Measurements from ENCODE around the gene HOXA3. TPM values are rescaled to one million over a fixed set of nuclear protein-coding genes. Genes with fewer than 3 reads are reported as not detected.

The HOXA3 gene
- total and polyA plus RNA-seq, 2 of the 13 experiments (the other 11 are each of a cell fraction or from before 2014, with no cell fraction given), result 2.9 to 4.6 TPM

GRCh38 chr7:27065709-27066108, 86.7 kb downstream of the HOXA3 start:
- 54% methylated on average over 2 of the region's 2 CpGs for WGBS (ENCODE audit: low lambda C conversion rate)
- no peak overlapping the region for H3K4me2 ChIP-seq (ENCODE audit: low read depth, low read length)
- no peaks in the 10 kb centered on the region for H3K79me2 ChIP-seq (ENCODE audit: insufficient read depth, low read length)
- no peaks in the 10 kb centered on the region for H3K27me3 ChIP-seq (ENCODE audit: control insufficient read depth in 1 of 2, insufficient read depth in 2 of 2, low read length in 2 of 2)
- no peak for TF ChIP-seq ZNF276 (CRISPR knock-in tag; IDR thresholded peaks at IDR 0.05; ENCODE audit: low read depth)
- TF ChIP-seq MTA1 (CRISPR knock-in tag; IDR thresholded peaks at IDR 0.05; ENCODE audit: borderline replicate concordance), result no peak
- no peak for TF ChIP-seq PRMT3 (CRISPR knock-in tag; IDR thresholded peaks at IDR 0.05; ENCODE audit: borderline replicate concordance, low read depth)
- H3K4me3 ChIP-seq (replicated peaks in 1 of 3; ENCODE audit: insufficient read depth in 1 of 3, low read depth in 2 of 3, low read length in 3 of 3), result no peak overlapping the region
- intact Hi-C loops (cut with micrococcal nuclease; ENCODE audit: unreplicated experiment), result no loop called here
- ChIA-PET CTCF (ENCODE audit: low intra/inter-chr PET ratio, low total read pairs) (no interaction called here), POLR2A (no interaction called here)
- FAIRE-seq (no peak), ATAC-seq (no peak), DNase-seq (ENCODE audit: low spot score) (no peak)
- H3K9me3 ChIP-seq (ENCODE audit: low read length), result no peaks in the 10 kb centered on the region
- H3K9ac ChIP-seq (ENCODE audit: insufficient read depth, low read depth, low read length), result no peak overlapping the region
- no peak overlapping the region for H3K27ac ChIP-seq (ENCODE audit: extremely low read length, insufficient read depth, low read length)
- no peaks in the 10 kb centered on the region for H4K20me1 ChIP-seq (ENCODE audit: insufficient read depth, low read length)
- in situ Hi-C loops (cut with HindIII; ENCODE audit: extremely low pct_ligation_motif_present, low pct_unique_long_range_greater_than_20kb), result no loop called here
- no TSS peak for BruUV-seq (replicated peaks)
- H3K36me3 ChIP-seq (replicated peaks in 1 of 2; ENCODE audit: control insufficient read depth in 1 of 2, insufficient read depth in 2 of 2, low read length in 2 of 2), result no peaks in the 10 kb centered on the region
- H2AFZ ChIP-seq (ENCODE audit: low read length), result no peak overlapping the region
- H3K4me1 ChIP-seq (ENCODE audit: insufficient read depth, low read length), result no peaks in the 10 kb centered on the region

DNA sequence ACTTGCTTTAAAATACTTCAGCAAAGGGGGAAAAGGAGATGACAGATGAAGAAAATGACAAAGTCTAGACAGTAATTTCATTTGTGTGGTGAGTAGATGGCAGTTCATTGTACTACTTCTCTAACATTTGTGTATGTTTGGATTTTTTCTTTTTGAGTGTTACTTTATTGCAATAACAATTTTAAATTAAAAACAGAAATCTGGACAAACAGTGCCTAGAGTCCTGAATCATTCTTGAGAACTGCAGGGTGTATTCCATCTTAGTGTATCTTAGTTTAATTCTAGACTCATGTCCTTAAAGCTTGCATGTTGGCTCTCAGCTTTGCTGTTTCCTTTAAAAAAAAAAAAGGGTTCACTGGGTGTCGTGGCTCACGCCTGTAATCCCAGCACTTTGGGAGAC, 87.7 kb downstream of the HOXA3 start:
- FAIRE-seq, result no peak
- intact Hi-C loops (cut with micrococcal nuclease; ENCODE audit: unreplicated experiment), result no loop called here
- Histone ChIP-seq H2AFZ (ENCODE audit: low read length) (no peak overlapping the region), H3K79me2 (ENCODE audit: insufficient read depth, low read length) (no peaks in the 10 kb centered on the region), H3K9me3 (ENCODE audit: low read length) (no peaks in the 10 kb centered on the region), H3K9ac (ENCODE audit: insufficient read depth, low read depth, low read length) (no peak overlapping the region), H4K20me1 (ENCODE audit: insufficient read depth, low read length) (no peaks in the 10 kb centered on the region), H3K4me3 (replicated peaks in 1 of 3; ENCODE audit: insufficient read depth in 1 of 3, low read depth in 2 of 3, low read length in 3 of 3) (no peak overlapping the region), H3K4me2 (ENCODE audit: low read depth, low read length) (no peak overlapping the region), H3K27ac (ENCODE audit: extremely low read length, insufficient read depth, low read length) (no peak overlapping the region), H3K4me1 (ENCODE audit: insufficient read depth, low read length) (no peaks in the 10 kb centered on the region), H3K27me3 (ENCODE audit: control insufficient read depth in 1 of 2, insufficient read depth in 2 of 2, low read length in 2 of 2) (no peaks in the 10 kb centered on the region), H3K36me3 (replicated peaks in 1 of 2; ENCODE audit: control insufficient read depth in 1 of 2, insufficient read depth in 2 of 2, low read length in 2 of 2) (no peaks in the 10 kb centered on the region)
- ChIA-PET POLR2A (no interaction called here), CTCF (ENCODE audit: low intra/inter-chr PET ratio, low total read pairs) (no interaction called here)
- no peak for DNase-seq (ENCODE audit: low spot score)
- BruUV-seq (replicated peaks), result no TSS peak
- TF ChIP-seq ELF3 (CRISPR knock-in tag; IDR thresholded peaks at IDR 0.05), result no peak
- TF ChIP-seq ZNF263 (CRISPR knock-in tag; IDR thresholded peaks at IDR 0.05), result no peak
- TF ChIP-seq ZNF569 (CRISPR knock-in tag; IDR thresholded peaks at IDR 0.05; ENCODE audit: borderline replicate concordance), result no peak
- no peak for TF ChIP-seq ZNF136 (CRISPR knock-in tag; IDR thresholded peaks at IDR 0.05; ENCODE audit: low read depth)
- TF ChIP-seq, protein P1, sequence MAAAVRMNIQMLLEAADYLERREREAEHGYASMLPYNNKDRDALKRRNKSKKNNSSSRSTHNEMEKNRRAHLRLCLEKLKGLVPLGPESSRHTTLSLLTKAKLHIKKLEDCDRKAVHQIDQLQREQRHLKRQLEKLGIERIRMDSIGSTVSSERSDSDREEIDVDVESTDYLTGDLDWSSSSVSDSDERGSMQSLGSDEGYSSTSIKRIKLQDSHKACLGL (CRISPR knock-in tag; IDR thresholded peaks at IDR 0.05), result no peak
- no peak for TF ChIP-seq NFIB (CRISPR knock-in tag; IDR thresholded peaks at IDR 0.05; ENCODE audit: borderline replicate concordance)
- no peak for TF ChIP-seq FOXO1 (CRISPR knock-in tag; IDR thresholded peaks at IDR 0.05)
- in situ Hi-C loops (cut with HindIII; ENCODE audit: extremely low pct_ligation_motif_present, low pct_unique_long_range_greater_than_20kb), result no loop called here
- no peak for ATAC-seq
- WGBS (ENCODE audit: low lambda C conversion rate), result 44% methylated on average over 2 of the region's 2 CpGs

Data from HepG2 (cell line).